ENCODE data around the gene C3orf80.
"Not testable (repeated sequence)": the region's sequence is repeated elsewhere in the genome, so short reads cannot be mapped to it uniquely, and the experiment has no call there.

The C3orf80 gene

GRCh38 chr3:160217675-160218074, 7.5 kb upstream of the C3orf80 start:
- DNase-seq, result no peak

GRCh38 chr3:160218136-160218535, 7.1 kb upstream of the C3orf80 start:
- DNase-seq, result no peak

GRCh38 chr3:160220038-160220437, 5.2 kb upstream of the C3orf80 start:
- no peak for DNase-seq

GRCh38 chr3:160221019-160221418, 4.2 kb upstream of the C3orf80 start:
- no peak for DNase-seq

GRCh38 chr3:160224256-160224655, 966 bp upstream of the C3orf80 start:
- no peak for DNase-seq

- DNase-seq, result no peak
Measured at GRCh38 chr3:160224811-160225175, 429 bp upstream of the C3orf80 start.

- DNase-seq, result no peak
Measured at GRCh38 chr3:160226026-160226907, 1.0 kb downstream of the C3orf80 start.

GRCh38 chr3:160227419-160227818, 2.2 kb downstream of the C3orf80 start:
- no peak for DNase-seq

GRCh38 chr3:160232014-160232413, 6.8 kb downstream of the C3orf80 start:
- no peak for DNase-seq

- DNase-seq, result not testable (repeated sequence)
Measured at GRCh38 chr3:160240719-160241118, 15.5 kb downstream of the C3orf80 start.

- DNase-seq, result no peak
Measured at GRCh38 chr3:160245261-160245800, 20.1 kb downstream of the C3orf80 start.

GRCh38 chr3:160247766-160248165, 22.5 kb downstream of the C3orf80 start:
- DNase-seq, result no peak

- no peak for DNase-seq
Measured at GRCh38 chr3:160253298-160253697, 28.1 kb downstream of the C3orf80 start.

GRCh38 chr3:160257606-160258005, 32.4 kb downstream of the C3orf80 start:
- DNase-seq, result no peak

- DNase-seq, result no peak
Measured at GRCh38 chr3:160259589-160259988, 34.4 kb downstream of the C3orf80 start.

GRCh38 chr3:160260587-160261270, 35.5 kb downstream of the C3orf80 start:
- DNase-seq, result no peak

- DNase-seq, result no peak
Measured at GRCh38 chr3:160265088-160265487, 39.9 kb downstream of the C3orf80 start.
